ENCODE data around the gene TMEM273.

TMEM273 gene

DNA sequence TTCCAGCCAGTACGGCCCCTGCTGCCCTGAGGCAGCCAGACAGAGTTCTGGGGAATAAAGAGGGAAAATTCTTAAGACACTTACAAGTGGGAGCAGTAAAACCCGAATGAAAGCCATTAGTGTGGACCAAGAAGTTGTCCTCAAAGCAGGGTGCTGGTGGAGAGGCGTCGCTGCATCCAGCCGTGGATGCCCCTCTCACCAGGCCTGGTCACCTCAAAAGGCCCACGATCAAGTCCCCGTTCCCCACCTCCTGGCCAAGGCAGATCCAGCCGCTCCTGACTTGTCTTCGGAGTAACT lies 73.5 kb downstream of the TMEM273 start:
- no peak for DNase-seq

GRCh38 chr10:49113741-49114141 lies 74.5 kb downstream of the TMEM273 start:
- no peak for DNase-seq

GRCh38 chr10:49112851-49113250 lies 75.3 kb downstream of the TMEM273 start:
- no peak for DNase-seq

GRCh38 chr10:49112098-49112497 lies 76.1 kb downstream of the TMEM273 start:
- no peak for DNase-seq

- DNase-seq: no peak
These were observed 76.9 kb downstream of the TMEM273 start for GRCh38 chr10:49111320-49111698.

DNA sequence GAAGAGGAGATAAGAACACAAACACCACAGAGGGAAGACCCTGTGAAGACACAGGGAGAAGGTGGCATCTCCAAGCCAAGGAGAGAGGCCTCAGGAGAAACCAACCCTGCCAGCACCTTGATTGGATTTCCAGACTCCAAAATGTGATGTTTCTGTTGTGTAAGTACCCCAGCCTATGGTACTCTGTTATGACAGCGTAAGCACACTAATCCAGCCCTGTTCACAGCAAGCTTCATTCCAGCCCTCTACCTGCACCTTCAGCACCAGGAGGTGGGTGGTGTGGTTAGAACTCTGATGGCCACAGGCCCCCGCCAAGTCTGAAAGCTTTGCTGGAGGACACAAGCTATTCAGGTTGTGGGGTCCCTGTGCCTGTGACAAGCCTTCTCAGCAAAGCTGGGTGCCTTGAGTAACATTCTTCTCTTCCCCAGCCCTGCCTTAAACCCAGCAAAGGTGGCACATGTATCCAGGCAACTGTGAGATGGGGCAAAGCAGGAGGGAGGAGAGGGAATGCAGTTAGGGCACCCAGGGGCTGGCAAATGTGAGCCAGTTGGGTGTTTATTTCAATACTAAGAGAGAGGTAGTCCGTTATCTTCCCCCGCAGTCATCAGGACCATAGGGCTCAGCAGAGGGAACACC lies 77.4 kb downstream of the TMEM273 start:
- no peak for DNase-seq

- DNase-seq: no peak
These were observed 78.4 kb downstream of the TMEM273 start for GRCh38 chr10:49109669-49110340.

GRCh38 chr10:49108656-49109055 lies 79.5 kb downstream of the TMEM273 start:
- no peak for DNase-seq

GRCh38 chr10:49107887-49108267 lies 80.3 kb downstream of the TMEM273 start:
- DNase-seq: no peak

GRCh38 chr10:49107111-49107886 lies 80.9 kb downstream of the TMEM273 start:
- DNase-seq: no peak

GRCh38 chr10:49106451-49106850 lies 81.7 kb downstream of the TMEM273 start:
- DNase-seq: no peak

DNA sequence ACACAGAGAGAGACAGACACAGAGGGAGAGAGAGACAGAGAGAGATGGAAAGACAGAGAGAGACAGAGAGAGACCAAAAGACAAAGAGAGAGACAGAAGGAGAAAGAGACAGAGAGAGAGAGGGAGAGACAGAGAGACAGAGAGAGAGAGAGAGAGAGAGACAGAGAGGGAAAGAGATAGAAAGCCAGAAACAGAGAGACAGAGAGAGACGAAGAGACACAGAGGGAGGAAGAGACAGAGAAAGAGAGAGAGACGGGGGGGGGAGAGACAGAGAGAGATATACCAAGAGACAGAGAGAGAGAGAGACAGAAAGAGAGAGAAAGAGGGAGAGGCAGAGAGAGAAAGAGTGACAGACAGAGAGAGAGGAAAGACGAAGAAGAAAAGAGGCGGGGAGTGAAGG lies 83.1 kb downstream of the TMEM273 start:
- DNase-seq: no peak

Data from stimulated activated CD8-positive, alpha-beta memory T cell treated with anti-CD3 and anti-CD28 coated beads, Interleukin-4, amount 100 ng/mL, for 48 hours (primary cell).